Neural progenitor cell (in vitro differentiated cells): ENCODE results near the gene LTO1.

Experiments used
- CTCF ChIP-seq: fragments of 200-600 bp; sonication (generic); IDR thresholded peaks from 2 replicates; pipeline ENCODE4 v1.5.1; 2017; ENCODE audit warnings: antibody characterized with exemption, mild to moderate bottlenecking
- EZH2 ChIP-seq: fragments of 200-600 bp; sonication (generic); IDR thresholded peaks from 2 replicates; pipeline ENCODE4 v1.6.1; 2017; ENCODE audit warnings: antibody characterized with exemption, mild to moderate bottlenecking, moderate library complexity

GRCh38 chr11:69665669-69666068, 9.5 kb downstream of the LTO1 start:
- no peak for TF ChIP-seq CTCF
- TF ChIP-seq EZH2: no peak
